ENCODE measurements around the gene PIGL.
"Not testable (repeated sequence)": the region's sequence is repeated elsewhere in the genome, so short reads cannot be mapped to it uniquely, and the experiment has no call there.

PIGL gene

GRCh38 chr17:16217002-16217635 is at the start of gene PIGL:
Gene PIGL (plus strand): TSS chr17:16217210. CDS start chr17:16217227, 17 bp downstream.
- DNase-seq (ENCODE audit: low spot score) = peak; percentile 48

- peak; percentile 11 for DNase-seq (ENCODE audit: low spot score)
These were observed 45.4 kb upstream of the PIGL start for GRCh38 chr17:16171613-16172012.

DNA sequence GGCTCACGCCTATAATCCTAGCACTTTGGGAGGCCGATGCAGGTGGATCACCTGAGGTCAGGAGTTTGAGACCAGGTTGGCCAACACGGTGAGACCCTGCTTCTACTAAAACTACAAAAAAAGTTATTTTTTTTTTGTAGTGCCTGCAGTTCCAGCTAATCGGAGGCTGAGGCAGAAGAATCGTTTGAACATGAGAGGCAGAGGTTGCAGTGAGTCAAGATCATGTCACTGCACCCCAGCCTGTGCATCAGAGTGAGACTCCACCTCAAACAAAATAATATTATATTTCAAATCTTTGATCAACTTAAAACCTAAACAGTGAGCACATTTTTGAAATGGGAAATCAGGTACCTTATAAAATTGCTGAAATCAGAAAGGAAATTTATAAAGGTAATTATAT is 38.2 kb upstream of the PIGL start:
- no peak for DNase-seq (ENCODE audit: low spot score)

- DNase-seq (ENCODE audit: low spot score) = no peak
These were observed 35.4 kb upstream of the PIGL start for GRCh38 chr17:16181581-16181980.

- DNase-seq (ENCODE audit: low spot score) = no peak
These were observed 29.4 kb upstream of the PIGL start for GRCh38 chr17:16187642-16188041.

GRCh38 chr17:16189791-16190348 is 27.1 kb upstream of the PIGL start:
- DNase-seq (ENCODE audit: low spot score) = no peak

DNA sequence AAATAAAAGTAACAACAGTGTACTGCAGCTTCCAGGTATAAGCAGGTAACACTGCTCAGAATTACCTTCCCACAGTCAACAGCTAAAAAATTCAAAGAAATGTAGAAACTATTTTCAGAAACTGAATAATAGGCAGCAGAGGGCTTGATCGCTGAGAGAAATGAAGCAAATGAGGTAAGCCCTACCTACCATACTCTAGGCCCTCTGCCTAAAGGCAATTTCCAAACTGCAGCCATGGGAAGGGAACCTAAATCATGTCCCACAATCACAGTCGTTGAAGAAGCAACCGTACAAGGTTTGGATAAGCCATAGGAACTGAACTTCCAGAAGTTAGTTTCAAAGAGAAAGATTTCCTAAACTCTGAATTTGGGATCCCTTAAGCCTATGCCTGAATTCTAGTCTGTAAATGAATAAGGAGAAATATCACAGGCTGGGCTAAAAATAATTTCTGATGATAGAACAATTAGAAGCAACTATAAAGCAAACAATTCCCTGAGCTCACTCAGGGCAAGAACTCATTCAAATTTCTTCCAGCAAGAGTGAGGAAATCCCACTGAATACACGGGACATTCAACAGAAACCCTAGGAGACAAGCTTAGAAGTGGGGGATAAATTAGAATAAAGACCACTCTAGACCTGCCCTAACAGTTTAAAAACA is 26.2 kb upstream of the PIGL start:
- no peak for DNase-seq (ENCODE audit: low spot score)

DNA sequence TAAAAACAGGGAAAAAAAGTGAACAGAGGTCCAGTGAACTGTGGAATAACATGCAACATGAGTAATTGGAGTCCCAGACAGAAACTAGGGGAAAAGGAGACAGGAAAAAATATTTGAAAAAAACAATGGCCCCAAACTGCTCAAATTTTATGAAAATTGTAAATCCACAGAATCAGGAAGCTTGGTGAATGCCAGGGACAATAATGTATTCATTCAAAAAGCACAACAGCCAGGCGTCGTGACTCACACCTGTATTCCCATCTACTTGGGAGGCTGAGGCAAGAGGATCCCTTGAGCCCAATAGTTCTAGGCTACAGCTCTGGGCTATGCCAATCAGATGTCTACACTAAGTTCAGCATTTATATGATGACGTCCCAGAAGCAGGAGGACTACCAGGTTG is 25.4 kb upstream of the PIGL start:
- no peak for DNase-seq (ENCODE audit: low spot score)

DNA sequence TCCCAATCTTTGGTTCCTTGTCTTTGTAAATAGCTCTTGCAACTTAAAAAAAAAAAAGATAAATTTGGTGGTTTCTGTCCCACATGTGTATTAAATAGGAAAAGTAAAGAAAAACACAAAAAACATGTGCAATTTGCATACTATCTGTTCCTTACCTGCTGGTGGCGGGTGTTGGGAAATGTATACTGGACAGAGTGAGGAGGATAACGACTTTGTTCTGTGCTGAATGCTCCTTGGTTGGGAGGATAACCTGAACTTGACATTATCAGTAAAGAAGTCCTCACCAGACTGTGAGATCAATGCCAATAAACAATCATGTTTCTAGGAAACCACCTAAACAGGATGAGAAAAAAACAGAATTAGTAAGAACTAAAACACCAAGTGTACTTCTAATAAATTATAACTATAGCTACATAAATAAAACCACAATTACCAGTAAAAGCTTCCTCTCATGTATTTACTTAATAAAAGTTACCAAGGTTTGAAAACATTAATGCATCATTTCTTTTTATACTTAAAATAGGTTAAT is 22.6 kb upstream of the PIGL start:
- DNase-seq (ENCODE audit: low spot score) = not testable (repeated sequence)

- DNase-seq (ENCODE audit: low spot score) = no peak
These were observed 19.7 kb upstream of the PIGL start for GRCh38 chr17:16197276-16197675.

DNA sequence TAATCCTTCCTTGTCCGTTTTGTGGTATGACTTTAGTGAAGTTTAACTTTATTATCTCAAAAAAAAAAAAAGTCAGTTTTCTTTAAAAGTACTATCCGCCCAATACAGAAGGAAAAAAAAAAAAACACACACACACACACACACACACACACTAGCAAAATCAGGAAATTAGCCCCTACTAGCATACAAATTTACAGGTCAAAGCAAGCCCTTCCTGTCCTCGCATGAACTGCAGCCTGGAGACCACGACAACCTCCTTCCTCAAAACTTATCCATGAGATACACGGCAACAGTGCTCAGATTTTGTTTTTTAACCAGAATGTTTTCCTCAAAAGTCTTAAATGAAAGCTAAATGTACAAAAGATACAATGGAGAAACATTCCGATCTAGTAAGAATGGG is 17.9 kb upstream of the PIGL start:
- no peak for DNase-seq (ENCODE audit: low spot score)

DNA sequence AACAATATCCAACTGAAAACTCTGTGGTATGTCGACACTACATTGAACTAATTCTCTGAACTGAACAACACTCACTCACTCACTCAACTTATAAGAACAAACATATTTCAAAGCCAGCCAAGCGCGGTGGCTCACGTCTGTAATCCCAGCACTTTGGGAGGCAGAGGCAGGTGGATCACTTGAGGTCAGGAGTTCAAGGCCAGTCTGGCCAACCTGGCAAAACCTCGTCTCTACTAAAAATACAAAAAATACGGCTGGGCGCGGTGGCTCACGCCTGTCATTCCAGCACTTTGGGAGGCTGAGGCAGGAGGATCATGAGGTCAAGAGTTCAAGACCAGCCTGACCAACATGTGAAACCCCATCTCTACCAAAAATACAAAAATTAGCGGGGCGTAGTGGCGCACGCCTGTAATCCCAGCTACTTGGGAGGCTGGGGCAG is 15.3 kb upstream of the PIGL start:
- DNase-seq (ENCODE audit: low spot score) = not testable (repeated sequence)

DNA sequence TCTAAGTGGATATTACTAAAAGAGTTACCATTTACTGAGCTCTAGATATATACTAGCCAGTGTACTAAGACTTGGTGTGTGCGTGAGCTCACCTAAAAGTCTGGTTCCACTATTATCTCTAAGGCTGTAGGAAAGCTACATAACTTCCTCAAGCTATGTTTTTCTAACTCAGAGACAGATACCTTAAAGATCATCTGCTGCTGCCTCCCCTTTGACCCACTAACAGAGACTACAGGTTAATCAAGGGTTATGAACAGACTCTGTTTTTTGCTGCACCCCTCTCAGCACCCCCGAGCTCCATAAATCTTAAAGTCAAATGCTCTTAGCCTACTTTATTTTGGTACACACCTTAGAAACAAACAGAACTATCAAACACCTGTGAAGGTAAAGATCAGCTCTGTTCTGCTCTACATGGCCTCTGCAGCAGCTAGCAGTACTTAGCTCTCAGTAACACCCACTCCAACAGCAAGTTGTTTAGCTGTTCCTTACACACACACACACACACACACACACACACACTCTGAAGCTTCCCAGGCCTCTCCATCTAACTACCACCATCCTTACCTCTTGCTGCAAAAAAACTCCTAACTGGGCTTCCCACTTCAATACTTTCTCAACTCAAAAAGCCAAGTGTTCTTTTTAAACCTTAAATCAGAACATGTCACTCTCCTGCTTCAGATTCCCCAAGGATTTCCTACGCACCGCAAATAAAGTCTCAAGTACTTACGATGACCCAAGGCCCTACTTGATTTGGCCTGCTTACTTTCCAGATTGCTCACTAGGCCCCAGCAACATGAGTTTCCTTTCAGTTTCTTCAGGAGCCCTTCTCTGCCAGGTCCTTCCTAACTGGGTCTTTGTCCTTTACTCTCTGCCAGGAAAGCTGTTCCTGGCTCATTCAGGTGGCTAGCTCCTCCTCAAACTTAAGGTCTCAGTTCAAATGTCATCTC is 14.2 kb upstream of the PIGL start:
- DNase-seq (ENCODE audit: low spot score) = not testable (repeated sequence)

DNA sequence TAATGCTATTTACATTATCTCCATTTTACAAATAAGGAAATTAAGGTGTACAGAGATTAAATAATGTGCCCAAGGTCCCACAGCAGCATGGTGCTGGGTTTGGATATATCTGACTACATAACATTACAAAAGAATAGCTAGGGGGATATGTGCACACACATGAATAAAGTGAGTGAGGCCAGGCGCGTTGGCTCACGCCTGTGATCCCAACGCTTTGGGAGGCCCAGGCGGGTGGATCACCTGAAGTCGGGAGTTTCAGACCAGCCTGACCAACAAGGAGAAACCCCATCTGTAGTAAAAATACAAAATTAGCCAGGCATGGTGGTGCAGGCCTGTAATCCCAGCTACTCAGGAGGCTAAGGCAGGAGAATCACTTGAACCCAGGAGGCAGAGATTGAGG is 12.2 kb upstream of the PIGL start:
- DNase-seq (ENCODE audit: low spot score) = not testable (repeated sequence)

- no peak for DNase-seq (ENCODE audit: low spot score)
These were observed 5.4 kb upstream of the PIGL start for GRCh38 chr17:16211590-16211989.

GRCh38 chr17:16212793-16213192 is 4.2 kb upstream of the PIGL start:
- DNase-seq (ENCODE audit: low spot score) = no peak

DNA sequence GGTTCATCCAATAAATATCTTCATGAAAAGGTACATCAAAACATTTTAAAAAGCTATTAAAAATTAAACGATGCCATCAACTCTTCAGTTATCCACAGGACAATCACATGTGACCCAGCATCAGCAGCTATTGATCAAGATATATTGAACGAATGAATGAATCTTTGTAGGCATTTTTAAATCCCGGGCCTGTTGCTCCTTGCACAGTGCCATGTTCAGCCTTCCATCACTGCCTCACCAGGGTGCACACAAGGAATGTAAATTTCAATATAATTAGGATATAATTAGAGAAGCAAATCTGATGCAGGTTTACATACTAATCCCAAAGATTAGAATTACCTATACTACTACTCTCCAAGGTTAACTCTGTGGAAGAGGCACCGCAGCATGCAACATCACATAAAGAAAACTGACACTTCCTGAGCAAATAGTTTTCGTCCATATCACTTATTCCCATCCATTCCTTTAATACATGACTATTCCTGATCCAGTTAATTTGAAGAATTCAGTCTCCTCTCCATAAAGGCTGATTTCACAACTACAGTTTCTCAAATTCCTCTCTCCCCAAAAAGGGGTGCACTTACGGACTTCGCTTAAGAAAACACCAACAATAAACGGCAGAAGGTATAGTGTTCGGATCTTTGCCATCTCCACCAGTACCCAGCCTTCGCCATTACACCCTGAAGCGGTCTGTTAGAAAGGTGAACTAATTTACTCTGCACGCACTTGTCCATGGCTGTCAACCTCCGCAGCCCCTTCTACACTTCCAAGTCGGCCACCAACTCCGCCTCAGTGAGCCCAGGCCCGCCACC is 2.6 kb upstream of the PIGL start:
- no peak for DNase-seq (ENCODE audit: low spot score)

GRCh38 chr17:16215002-16215272 is 2.1 kb upstream of the PIGL start:
- peak; percentile 23 for DNase-seq (ENCODE audit: low spot score)

- DNase-seq (ENCODE audit: low spot score) = peak; percentile 62
These were observed 1.6 kb upstream of the PIGL start, which contains the start of gene NCOR1 for GRCh38 chr17:16215273-16215964. Gene NCOR1 (minus strand): TSS chr17:16215534. CDS start chr17:16194569, 20,965 bp downstream.

- DNase-seq (ENCODE audit: low spot score) = no peak
These were observed 1.1 kb upstream of the PIGL start for GRCh38 chr17:16215965-16216316.
